Measurements from ENCODE around the gene ATG16L1. TPM values are rescaled to one million over a fixed set of nuclear protein-coding genes. Genes with fewer than 3 reads are reported as not detected.

Gene ATG16L1
- polyA plus RNA-seq, 1 donor (not counting 4 experiments of a cell fraction or from before 2014, with no cell fraction given), result 38.5 TPM

DNA sequence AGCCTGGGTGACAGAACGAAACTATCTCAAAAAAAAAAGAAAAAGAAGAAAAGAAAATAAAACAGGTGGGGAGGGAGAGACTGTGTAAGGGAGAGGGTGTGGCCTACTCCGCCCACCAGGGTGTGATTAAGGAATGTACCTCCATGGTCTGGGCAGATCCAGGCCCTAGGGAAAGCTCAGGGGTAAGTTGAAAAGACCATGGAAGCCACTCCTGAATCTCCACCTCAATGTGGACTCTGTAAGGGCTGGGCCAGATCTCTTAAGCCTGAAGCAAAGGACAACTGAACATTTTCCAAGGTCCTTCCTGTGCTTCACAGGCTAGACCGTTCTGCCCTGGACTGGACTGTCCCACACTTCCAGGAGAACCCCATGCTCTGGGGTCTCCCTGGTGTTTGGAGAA lies 9.7 kb upstream of the ATG16L1 start:
- H3K9ac ChIP-seq (ENCODE audit: control insufficient read depth, extremely low read depth, insufficient read depth, low read length), result no peak overlapping the region
- no peaks in the 10 kb centered on the region for H3K9me3 ChIP-seq (ENCODE audit: control insufficient read depth, low read depth, low read length)
- FAIRE-seq, result peak; percentile 52
- H4K20me1 ChIP-seq (ENCODE audit: control insufficient read depth, extremely low read depth, insufficient read depth, low read length), result no peaks in the 10 kb centered on the region
- H3K27ac ChIP-seq (ENCODE audit: control insufficient read depth, insufficient read depth, low read length), result no peak overlapping the region
- DNase-seq (ENCODE audit: low read depth, low spot score), result no peak
- no peaks in the 10 kb centered on the region for H3K27me3 ChIP-seq (ENCODE audit: control insufficient read depth, extremely low read depth, insufficient read depth, low read length)
- dilution Hi-C loops (cut with MboI; ENCODE audit: extremely low pct_ligation_motif_present, low sequenced_read_pairs), result loop anchor here (25.0 kb wide), 1 partner anchor 380 kb away; the partner anchor contains the start of gene SNORC
- H3K79me2 ChIP-seq (ENCODE audit: control insufficient read depth, insufficient read depth, low read length), result no peaks in the 10 kb centered on the region
- H3K4me2 ChIP-seq (ENCODE audit: control insufficient read depth, extremely low read depth, insufficient read depth, low read depth, low read length), result no peak overlapping the region
- peaks cover 21% of the 10 kb centered on the region for H3K4me1 ChIP-seq (ENCODE audit: control insufficient read depth, extremely low read depth, insufficient read depth, low read length)
- H3K36me3 ChIP-seq (ENCODE audit: control insufficient read depth in 2 of 2, extremely low read depth in 1 of 2, insufficient read depth in 2 of 2, low read length in 2 of 2), result no peaks in the 10 kb centered on the region
- H3K9me1 ChIP-seq (ENCODE audit: control insufficient read depth, extremely low read depth, insufficient read depth, low read length), result no peaks in the 10 kb centered on the region
- no peak overlapping the region for H3K4me3 ChIP-seq (ENCODE audit: control insufficient read depth in 2 of 3, extremely low read depth in 1 of 3, insufficient read depth in 2 of 3, low read depth in 1 of 3, low read length in 3 of 3)
- H2AFZ ChIP-seq (ENCODE audit: control insufficient read depth, low read length), result no peak overlapping the region
- TF ChIP-seq, protein P1, sequence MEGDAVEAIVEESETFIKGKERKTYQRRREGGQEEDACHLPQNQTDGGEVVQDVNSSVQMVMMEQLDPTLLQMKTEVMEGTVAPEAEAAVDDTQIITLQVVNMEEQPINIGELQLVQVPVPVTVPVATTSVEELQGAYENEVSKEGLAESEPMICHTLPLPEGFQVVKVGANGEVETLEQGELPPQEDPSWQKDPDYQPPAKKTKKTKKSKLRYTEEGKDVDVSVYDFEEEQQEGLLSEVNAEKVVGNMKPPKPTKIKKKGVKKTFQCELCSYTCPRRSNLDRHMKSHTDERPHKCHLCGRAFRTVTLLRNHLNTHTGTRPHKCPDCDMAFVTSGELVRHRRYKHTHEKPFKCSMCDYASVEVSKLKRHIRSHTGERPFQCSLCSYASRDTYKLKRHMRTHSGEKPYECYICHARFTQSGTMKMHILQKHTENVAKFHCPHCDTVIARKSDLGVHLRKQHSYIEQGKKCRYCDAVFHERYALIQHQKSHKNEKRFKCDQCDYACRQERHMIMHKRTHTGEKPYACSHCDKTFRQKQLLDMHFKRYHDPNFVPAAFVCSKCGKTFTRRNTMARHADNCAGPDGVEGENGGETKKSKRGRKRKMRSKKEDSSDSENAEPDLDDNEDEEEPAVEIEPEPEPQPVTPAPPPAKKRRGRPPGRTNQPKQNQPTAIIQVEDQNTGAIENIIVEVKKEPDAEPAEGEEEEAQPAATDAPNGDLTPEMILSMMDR (optimal IDR thresholded peaks at IDR 0.05 in 1 of 3, IDR thresholded peaks at IDR 0.05 in 1 of 3, conservative IDR thresholded peaks at IDR 0.05 in 1 of 3; ENCODE audit: extremely low read depth in 1 of 3, insufficient read depth in 2 of 3, low read length in 3 of 3), result no peak
- TF ChIP-seq EZH2 (IDR thresholded peaks at IDR 0.05; ENCODE audit: low read length), result no peak

DNA sequence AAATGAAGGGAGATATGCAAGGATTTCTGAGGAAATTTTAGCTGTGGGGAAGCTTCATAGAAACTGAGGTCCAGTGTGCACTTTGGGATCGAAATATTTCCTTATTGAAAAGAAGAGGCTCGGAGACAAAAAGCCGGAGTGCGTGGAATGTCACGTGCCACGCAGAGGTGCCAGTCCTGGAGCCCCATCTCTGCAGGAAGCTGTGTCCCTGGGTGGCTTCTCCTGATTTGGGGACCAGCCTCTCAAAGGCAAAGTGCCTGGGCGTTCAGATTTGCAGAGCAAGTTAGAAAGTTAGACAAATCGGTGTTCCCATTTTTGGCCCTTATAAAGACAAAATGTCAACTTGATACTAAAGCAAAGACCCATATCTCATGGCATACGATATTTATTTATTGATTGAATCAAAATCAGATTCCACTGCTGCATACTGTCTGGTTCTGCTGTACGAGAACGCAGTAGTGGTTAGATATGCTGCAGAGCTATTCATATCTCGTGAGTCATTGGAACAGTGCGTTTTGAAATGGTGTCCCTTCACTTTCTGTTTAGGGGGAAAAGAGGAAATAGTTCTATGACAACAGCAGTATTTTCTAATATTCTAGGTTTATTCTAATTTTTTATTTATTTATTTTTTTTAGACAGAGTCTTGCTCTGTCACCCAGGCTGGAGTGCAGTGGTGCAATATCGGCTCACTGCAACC lies 9.1 kb upstream of the ATG16L1 start:
- Histone ChIP-seq H2AFZ (ENCODE audit: control insufficient read depth, low read length) (no peak overlapping the region), H3K9me3 (ENCODE audit: control insufficient read depth, low read depth, low read length) (no peaks in the 10 kb centered on the region), H3K4me3 (ENCODE audit: control insufficient read depth in 2 of 3, extremely low read depth in 1 of 3, insufficient read depth in 2 of 3, low read depth in 1 of 3, low read length in 3 of 3) (no peak overlapping the region), H3K9ac (ENCODE audit: control insufficient read depth, extremely low read depth, insufficient read depth, low read length) (no peak overlapping the region), H3K36me3 (ENCODE audit: control insufficient read depth in 2 of 2, extremely low read depth in 1 of 2, insufficient read depth in 2 of 2, low read length in 2 of 2) (no peaks in the 10 kb centered on the region), H3K4me2 (ENCODE audit: control insufficient read depth, extremely low read depth, insufficient read depth, low read depth, low read length) (no peak overlapping the region), H3K9me1 (ENCODE audit: control insufficient read depth, extremely low read depth, insufficient read depth, low read length) (no peaks in the 10 kb centered on the region), H3K27ac (ENCODE audit: control insufficient read depth, insufficient read depth, low read length) (no peak overlapping the region), H4K20me1 (ENCODE audit: control insufficient read depth, extremely low read depth, insufficient read depth, low read length) (no peaks in the 10 kb centered on the region), H3K79me2 (ENCODE audit: control insufficient read depth, insufficient read depth, low read length) (no peaks in the 10 kb centered on the region), H3K4me1 (ENCODE audit: control insufficient read depth, extremely low read depth, insufficient read depth, low read length) (peaks cover 27% of the 10 kb centered on the region), H3K27me3 (ENCODE audit: control insufficient read depth, extremely low read depth, insufficient read depth, low read length) (no peaks in the 10 kb centered on the region)
- TF ChIP-seq EZH2 (IDR thresholded peaks at IDR 0.05; ENCODE audit: low read length), result no peak
- TF ChIP-seq, protein P1 (optimal IDR thresholded peaks at IDR 0.05 in 1 of 3, IDR thresholded peaks at IDR 0.05 in 1 of 3, conservative IDR thresholded peaks at IDR 0.05 in 1 of 3; ENCODE audit: extremely low read depth in 1 of 3, insufficient read depth in 2 of 3, low read length in 3 of 3), result no peak
- DNase-seq (ENCODE audit: low read depth, low spot score) (no peak), FAIRE-seq (peak; percentile 46)
- dilution Hi-C loops (cut with MboI; ENCODE audit: extremely low pct_ligation_motif_present, low sequenced_read_pairs), result loop anchor here (25.0 kb wide), 1 partner anchor 380 kb away; the partner anchor contains the start of gene SNORC

Data from keratinocyte (primary cell).